ENCODE results near the gene ZBTB20.

- TF ChIP-seq TAF1 (IDR thresholded peaks at IDR 0.05; ENCODE audit: low read depth), result no peak
- TF ChIP-seq, protein P1, sequence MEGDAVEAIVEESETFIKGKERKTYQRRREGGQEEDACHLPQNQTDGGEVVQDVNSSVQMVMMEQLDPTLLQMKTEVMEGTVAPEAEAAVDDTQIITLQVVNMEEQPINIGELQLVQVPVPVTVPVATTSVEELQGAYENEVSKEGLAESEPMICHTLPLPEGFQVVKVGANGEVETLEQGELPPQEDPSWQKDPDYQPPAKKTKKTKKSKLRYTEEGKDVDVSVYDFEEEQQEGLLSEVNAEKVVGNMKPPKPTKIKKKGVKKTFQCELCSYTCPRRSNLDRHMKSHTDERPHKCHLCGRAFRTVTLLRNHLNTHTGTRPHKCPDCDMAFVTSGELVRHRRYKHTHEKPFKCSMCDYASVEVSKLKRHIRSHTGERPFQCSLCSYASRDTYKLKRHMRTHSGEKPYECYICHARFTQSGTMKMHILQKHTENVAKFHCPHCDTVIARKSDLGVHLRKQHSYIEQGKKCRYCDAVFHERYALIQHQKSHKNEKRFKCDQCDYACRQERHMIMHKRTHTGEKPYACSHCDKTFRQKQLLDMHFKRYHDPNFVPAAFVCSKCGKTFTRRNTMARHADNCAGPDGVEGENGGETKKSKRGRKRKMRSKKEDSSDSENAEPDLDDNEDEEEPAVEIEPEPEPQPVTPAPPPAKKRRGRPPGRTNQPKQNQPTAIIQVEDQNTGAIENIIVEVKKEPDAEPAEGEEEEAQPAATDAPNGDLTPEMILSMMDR (IDR thresholded peaks at IDR 0.05; ENCODE audit: poor library complexity, severe bottlenecking), result no peak
- no peak for TF ChIP-seq RAD21 (conservative IDR thresholded peaks at IDR 0.05)
These were observed 710.9 kb downstream of the ZBTB20 start for GRCh38 chr3:114436182-114436581.

Measured in neural cell (in vitro differentiated cells).